HG03558 (cell line): ENCODE measurements around the gene PTPRU.
"Not testable (repeated sequence)": the region's sequence is repeated elsewhere in the genome, so short reads cannot be mapped to it uniquely, and the experiment has no call there.

Experiments
- ATAC-seq: cut with Tn5 transposase; IDR thresholded peaks from one replicate; pipeline ENCODE4 v1.9.1; 2021; ENCODE audit warnings: moderate number of reproducible peaks; ENCODE audit not compliant: unreplicated experiment; ENCODE audit errors: extremely low read depth

Gene PTPRU

DNA sequence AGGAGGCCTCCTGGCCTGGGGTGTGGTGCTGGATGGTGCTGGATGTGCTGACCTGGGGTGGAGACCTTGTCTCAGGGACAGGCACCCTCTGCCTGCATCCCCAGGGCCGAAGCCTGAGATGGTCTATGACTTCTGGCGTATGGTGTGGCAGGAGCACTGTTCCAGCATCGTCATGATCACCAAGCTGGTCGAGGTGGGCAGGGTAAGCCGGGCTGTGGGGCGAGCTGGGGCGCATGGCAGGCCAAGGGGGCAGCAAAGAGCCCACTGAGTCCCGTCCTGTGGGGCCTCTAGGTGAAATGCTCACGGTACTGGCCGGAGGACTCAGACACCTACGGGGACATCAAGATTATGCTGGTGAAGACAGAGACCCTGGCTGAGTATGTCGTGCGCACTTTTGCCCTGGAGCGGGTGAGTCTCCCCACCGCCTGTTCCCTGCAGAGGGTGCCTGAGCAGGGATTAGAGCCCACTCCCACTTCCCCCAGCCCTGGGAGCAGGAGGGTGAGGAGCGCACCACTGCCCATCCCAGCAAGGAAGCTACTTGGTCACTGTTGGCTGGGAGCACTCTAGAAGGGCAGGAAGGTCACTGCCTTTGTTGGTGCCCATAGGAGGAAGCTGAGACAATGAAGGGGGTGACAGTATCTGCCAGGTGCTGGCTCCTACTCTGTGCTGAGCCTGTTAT, 75.2 kb downstream of the PTPRU start:
- ATAC-seq: no peak

DNA sequence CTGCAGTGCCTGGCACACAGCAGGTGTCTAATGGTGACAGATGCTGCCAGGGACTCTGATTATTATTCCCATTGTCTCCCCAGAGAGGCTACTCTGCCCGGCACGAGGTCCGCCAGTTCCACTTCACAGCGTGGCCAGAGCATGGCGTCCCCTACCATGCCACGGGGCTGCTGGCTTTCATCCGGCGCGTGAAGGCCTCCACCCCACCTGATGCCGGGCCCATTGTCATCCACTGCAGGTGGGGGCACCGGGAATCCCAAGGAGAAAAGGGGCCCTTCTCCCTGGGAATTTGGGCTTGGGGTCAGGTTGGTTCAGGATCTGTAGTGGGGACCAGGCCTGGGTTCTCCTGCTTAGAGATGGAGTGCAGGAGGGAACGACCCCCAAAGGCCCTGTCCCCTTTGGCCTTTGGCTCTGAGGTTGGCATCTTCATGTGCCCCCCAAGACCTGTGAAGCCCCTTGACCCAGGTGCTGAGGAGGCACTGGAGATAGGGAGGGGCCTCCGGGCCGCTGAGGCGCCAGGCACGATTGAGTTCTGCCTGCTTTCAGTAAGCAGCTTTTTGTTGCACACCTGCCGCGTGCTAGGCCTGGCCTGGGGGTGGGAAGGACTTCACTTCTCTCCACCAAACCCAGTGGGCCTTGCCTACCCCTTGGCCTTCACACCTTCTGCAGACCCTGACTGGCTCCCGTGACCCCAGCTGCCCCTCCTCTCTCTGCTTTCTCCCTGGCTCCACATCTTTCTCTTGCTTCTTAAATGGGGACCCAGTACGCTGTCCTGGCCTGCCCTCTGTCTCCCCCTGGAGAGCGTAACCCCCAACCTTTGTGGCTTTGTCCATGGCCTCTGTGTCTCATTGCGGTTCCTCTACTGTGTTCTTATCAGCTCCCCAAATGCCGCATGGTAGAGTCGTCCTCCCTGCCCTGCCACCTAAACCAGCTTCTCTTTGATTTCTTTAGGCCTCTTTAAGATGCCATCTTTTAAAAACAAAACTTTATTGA, 76.4 kb downstream of the PTPRU start:
- no peak for ATAC-seq

DNA sequence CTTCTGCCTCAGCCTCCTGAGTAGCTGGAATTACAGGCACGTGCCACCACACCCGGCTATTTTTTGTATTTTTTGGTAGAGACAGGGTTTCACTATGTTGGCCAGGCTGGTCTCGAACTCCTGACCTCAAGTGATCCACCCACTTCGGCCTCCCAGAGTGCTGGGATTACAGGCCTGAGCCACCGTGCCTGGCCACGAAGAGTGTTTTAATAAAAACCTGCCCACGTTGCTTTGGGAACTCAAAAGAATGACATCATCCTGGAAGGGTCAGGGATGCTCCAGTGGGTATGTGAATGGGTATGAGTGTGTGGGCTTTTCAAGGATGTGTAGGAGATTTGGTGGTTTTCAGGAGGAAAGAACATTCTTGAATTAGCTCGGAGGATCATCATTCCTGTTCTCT, 78.4 kb downstream of the PTPRU start:
- ATAC-seq: not testable (repeated sequence)

DNA sequence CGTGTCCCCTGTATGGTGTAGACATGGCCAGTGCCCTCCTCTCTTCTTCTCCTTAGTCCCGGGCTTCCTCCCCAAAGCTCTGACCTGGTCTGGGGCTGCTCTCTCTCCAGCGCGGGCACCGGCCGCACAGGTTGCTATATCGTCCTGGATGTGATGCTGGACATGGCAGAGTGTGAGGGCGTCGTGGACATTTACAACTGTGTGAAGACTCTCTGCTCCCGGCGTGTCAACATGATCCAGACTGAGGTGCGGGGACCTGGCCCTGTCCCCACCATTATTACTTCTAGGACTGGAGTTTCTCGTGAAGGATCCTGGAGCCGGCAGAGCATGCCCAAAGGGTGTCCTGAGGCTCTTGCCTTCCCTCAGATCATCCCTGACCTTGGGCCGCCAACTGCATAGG, 78.9 kb downstream of the PTPRU start:
- ATAC-seq: no peak

- no peak for ATAC-seq
Measured at GRCh38 chr1:29315876-29316275, 79.6 kb downstream of the PTPRU start.

GRCh38 chr1:29317063-29317915, 81.0 kb downstream of the PTPRU start:
- ATAC-seq: no peak

- no peak for ATAC-seq
Measured at GRCh38 chr1:29317916-29318530, 81.7 kb downstream of the PTPRU start.

- ATAC-seq: no peak
Measured at GRCh38 chr1:29318724-29319123, 82.4 kb downstream of the PTPRU start.

DNA sequence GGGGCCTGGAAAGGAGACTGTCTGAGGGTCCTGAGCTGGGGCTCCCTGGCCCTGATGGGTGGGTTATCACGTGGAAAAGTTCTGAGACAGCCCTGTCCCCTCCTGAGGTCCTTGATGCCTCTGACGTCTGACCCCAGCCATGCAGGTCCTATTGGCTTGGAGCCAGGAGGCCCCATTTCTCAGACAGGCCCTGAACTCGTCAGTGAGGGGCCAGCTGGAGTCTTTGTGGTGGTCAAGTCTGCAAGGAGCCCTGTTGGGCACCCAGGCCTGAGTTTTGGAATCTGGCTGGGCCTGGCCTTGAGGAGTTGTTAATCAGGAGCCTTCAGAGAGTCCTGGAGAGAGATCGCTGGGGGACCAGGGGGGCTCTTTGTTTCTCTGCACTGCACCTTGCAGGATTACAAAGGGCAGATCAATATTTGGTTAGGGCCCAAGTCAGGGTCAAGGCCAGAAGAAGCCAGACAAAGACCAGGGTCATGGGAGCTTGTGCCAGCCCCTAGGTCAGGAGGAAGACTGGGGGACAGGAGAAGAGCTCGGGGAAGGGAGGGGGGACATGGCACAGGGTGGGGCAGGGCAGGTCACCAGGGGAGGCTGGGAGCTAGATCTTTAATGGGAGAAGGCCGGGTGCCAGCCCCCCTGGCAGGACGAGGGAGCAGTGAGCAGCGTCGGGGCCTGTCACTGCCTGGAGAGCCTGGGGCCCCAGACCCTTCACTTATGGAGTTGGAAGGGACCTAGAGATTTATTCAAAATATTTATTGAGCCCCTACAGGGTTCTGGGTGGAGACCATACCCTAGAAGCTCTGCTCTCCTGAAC, 83.2 kb downstream of the PTPRU start:
- no peak for ATAC-seq

GRCh38 chr1:29320156-29320940, 84.0 kb downstream of the PTPRU start:
- ATAC-seq: no peak

- no peak for ATAC-seq
Measured at GRCh38 chr1:29321176-29321575, 84.9 kb downstream of the PTPRU start.

DNA sequence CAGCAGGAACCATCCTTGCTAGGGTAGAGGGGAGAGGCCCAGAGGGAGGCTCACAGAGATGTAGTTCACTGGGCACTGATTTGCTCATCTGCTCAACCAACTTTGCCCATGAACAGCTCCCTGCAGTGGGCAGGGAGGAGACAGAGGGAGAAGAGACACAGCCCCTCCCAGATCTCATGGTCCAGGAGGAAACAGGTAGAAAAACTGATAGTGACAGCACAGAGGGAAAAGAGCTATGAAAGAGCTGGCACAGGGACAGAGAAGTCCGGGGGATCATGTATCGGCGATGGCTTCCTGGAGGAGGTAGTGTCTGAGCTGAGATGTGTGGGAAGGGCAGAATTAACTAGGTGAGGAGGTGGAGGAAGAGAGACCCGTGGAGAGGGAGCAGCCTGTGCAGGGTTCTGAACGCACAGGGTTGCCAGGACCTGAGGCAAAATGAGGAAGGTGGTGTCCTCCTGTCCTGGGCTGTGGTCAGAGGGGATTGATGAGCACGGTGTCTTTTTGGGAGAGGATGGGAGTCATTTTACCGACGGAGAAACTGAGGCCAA, 85.9 kb downstream of the PTPRU start:
- no peak for ATAC-seq

DNA sequence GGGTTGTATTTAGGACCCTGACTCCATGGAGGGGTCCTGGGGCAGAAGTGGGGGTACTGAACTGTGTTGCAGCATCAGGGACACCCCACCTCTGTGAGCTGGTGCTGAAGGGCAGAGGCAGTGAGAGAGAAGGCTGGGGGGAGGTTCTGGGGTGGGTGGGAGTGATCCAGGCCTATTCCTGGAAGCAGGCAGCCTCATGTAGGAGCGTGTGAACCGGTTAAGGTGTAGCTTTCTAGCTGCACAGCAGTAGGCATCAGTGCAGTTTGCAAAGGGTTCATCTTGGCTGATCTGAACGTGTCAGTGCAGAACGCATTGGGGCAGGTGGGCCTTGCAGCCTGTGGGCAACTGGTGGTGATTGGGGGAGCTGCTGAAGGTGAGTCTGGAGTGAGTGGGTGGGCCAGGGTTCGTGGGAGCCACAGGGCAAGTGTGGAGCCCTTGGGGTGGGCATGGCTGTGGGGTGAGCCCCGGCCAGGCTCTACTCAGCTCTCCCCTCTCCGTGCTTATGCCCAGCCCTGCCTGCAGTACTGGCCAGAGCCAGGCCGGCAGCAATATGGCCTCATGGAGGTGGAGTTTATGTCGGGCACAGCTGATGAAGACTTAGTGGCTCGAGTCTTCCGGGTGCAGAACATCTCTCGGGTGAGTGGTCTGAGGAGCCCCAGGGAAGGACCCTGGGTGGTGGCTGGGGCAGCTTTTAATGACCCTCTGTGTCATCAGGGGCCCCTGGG, 86.7 kb downstream of the PTPRU start:
- ATAC-seq: no peak

- ATAC-seq: no peak
Measured at GRCh38 chr1:29323636-29324035, 87.3 kb downstream of the PTPRU start.

DNA sequence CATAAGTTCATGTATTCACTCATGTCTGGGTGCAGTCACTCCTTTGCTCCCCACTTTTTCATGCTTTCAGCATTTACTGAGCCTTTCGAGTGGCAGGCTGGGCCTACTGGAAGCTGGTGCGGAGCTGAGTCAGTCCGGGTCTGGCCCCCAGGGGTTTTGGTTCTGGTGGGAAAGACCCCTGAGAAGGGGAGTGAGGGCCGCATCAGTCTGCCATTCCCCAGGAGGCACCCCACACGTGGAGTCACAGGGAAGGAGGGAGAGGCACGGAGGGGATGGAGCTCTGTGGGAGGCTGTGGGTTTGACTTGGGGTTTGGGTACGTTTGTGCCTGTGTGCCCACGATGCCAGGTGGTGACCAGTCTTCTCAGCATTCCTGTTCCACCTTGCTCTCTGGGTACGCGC, 87.9 kb downstream of the PTPRU start:
- no peak for ATAC-seq

DNA sequence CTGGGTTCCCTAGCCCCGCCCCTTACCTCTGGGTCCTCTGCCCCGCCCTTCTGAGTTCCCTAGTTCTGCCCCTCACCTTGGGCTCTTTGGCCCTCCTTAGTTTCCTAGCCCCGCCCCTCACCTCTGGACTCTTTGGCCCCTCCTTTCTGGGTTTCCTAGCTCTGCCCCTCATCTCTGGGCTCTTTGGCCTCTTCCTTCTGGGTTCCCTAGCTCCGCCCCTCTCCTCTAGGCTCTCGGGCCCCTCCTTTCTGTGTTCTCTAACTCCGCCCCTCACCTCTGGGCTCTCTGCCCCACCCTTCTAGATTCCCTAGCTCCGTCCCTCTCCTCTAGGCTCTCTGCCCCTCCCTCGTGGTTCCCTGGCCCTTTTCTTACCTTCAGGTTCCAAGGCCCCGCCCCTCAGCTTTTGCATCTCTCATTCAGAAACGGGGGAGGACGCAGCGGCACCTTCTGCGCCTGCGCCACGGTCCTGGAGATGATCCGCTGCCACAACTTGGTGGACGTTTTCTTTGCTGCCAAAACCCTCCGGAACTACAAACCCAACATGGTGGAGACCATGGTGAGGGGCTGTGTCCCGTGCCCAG, 88.5 kb downstream of the PTPRU start:
- ATAC-seq: no peak

- no peak for ATAC-seq
Measured at GRCh38 chr1:29325675-29326074, 89.4 kb downstream of the PTPRU start.
